GM12801 (cell line): ENCODE results near the gene AMFR.

ENCODE experiments used
- TF ChIP-seq, protein P1 (sequence below): IDR thresholded peaks from one replicate; pipeline ENCODE4 v1.5.1; 2011; ENCODE audit warnings: control low read depth; ENCODE audit not compliant: insufficient read length; ENCODE audit errors: extremely low read depth

The AMFR gene

DNA sequence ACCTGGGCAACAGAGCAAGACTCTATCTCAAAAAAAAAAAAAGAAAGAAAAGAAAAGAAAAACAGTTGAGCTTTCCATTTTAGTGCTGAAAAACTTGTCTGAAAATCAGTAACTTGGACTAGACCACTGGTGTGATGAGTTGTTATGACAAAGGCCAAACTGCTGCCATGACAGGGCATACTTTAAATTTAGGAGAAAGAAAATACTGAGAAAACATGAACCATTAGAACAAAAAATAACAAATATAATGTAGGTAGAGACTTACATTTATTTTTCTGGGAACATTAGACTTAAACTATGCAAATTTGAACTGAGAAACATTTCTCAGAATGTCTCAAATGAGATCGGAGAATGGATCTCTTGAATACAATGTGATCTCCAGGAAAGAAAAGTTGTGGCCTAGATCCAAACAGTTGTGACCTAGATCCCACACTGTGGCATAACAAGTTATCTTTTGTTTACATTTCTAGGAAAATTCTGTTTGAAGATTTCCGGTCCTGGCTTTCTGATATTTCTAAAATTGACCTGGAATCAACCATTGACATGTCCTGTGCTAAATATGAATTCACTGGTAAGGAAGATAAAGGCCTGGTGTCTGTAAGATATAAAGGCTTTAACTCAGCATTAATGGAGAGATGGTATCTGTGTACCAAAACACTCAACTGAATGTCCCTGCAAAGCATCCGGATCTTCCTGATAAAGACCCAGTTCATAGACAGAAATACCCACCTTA, 36.9 kb upstream of the AMFR start:
- TF ChIP-seq, protein P1, sequence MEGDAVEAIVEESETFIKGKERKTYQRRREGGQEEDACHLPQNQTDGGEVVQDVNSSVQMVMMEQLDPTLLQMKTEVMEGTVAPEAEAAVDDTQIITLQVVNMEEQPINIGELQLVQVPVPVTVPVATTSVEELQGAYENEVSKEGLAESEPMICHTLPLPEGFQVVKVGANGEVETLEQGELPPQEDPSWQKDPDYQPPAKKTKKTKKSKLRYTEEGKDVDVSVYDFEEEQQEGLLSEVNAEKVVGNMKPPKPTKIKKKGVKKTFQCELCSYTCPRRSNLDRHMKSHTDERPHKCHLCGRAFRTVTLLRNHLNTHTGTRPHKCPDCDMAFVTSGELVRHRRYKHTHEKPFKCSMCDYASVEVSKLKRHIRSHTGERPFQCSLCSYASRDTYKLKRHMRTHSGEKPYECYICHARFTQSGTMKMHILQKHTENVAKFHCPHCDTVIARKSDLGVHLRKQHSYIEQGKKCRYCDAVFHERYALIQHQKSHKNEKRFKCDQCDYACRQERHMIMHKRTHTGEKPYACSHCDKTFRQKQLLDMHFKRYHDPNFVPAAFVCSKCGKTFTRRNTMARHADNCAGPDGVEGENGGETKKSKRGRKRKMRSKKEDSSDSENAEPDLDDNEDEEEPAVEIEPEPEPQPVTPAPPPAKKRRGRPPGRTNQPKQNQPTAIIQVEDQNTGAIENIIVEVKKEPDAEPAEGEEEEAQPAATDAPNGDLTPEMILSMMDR: no peak

DNA sequence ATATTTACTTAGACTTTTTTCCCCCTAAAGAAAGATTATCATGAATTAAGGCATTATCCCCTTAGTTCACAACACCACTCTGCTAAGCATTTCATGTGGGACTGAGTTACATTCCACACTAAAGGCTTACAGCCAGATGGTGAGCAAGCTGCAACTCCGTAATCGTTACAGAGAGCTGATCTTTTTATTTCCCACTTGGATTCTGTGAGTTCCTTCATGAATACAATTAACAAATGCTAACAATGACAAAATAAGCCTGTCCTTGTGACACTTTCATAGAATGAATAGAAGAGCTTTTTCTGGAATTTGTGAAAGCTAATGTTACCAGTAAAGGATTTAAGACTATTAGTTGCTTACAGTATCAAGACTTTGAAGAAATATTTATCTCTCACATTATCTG, 34.8 kb upstream of the AMFR start:
- TF ChIP-seq, protein P1: no peak

DNA sequence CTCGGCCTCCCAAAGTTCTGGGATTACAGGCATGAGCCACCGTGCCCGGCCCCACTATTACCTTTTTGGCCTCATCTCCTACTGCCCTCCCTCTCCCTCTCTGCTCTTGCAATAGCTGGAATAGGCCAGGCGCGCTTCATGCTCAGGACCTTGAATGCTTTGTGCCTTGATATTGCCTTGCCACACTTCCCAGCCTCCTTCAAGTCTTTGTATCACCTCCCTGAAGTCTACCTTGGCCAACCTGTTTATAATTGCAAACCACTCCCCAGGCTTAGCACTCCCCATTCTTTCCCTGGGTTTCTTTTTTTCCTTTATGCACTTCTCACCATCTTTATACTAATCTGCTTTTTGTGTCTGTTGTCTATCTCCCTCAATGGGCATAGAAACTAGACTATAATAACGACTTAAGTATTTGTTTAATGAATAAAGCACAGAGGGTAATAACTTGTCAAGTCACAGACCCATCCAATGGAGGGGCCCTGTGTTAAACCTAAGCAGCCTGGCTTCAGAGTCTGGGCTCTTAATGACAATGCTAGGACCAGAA, 32.7 kb upstream of the AMFR start:
- TF ChIP-seq, protein P1: no peak

DNA sequence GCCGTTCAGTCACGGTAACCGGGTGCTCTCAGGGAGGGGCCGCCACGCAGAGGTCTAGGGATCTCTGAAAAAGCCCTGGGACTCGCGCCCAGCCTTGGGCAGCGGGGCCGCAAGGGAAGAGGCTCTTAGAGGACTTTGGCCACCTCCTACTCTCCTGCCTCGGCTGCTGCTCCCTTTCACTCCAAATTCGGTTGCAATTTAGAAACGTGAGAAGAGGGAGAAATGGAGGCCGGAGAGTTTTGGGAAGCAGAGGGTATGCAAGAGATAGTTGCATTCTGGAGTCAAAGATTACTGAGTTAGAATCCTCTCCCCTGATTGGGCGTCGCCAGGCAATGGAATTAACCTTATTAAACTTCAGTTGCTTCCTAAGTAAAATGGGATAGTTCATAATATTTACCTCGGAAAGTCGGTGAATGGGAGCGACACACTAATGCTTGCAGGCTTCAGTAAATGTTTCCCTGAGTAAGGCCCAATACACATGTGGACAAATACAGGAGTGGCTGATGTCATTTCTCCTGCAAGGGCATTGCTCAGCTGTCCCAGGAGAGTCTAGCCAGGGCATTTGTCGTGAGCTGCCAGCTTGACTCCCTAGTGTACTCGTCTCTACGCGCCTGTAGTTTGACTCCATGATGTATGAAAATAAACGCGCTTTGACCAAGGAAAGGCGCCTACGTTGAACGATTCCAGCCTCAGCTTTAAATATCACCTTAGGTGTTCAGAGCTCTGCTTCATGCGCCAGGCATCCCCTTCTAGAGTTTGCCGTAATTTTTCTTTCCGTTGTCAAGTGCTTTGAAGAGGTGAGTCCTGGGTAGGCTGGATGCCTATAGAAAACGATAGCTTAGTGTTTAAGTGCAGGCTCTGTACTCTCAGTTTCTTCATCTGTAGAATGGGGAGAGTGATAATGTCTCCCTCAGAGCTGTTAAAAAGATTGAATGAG, 26.7 kb upstream of the AMFR start:
- TF ChIP-seq, protein P1: no peak

DNA sequence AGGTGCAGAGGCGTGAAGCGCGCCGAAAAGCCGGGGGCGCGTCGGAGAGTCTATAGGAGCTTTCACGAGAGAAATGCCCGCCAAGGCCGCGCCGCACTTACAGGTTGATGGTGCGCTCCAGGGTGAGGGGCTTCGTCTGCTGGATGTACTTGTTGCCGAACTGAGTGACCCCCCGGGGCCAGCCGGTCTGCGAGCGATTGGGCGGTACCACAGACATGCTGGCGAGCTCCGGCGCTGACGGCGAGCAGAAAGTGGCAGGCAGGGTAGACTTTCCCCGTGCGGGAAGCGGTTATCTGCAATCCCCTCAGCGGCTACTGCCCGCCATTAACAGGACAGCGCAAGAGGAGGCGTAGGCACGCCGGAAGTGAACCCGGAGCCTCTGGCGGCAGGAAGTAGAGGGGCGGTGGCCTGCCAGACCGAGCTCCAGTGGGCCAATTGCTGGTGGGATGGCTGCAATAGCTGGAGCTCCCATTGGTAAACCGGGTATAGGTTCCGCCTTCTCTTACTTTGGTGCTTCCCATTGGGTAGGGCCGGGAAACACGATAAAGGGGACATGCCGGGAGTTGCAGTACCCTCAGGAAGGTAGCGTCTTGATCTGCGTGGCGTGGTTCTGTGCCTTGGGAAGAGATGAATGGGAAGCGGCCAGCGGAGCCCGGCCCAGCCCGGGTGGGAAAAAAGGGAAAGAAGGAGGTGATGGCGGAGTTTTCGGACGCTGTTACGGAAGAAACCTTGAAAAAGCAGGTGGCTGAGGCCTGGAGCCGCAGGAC, 25.8 kb upstream of the AMFR start, which contains the start of the genes NUDT21 and OGFOD1:
TSS of gene NUDT21 (minus strand) at position 347 of the 767 bp plus-strand sequence. CDS start at position 217, 130 bp downstream.
TSS of gene OGFOD1 (plus strand) at position 569 of the 767 bp plus-strand sequence. CDS start at position 628, 59 bp downstream.
- TF ChIP-seq, protein P1: no peak

DNA sequence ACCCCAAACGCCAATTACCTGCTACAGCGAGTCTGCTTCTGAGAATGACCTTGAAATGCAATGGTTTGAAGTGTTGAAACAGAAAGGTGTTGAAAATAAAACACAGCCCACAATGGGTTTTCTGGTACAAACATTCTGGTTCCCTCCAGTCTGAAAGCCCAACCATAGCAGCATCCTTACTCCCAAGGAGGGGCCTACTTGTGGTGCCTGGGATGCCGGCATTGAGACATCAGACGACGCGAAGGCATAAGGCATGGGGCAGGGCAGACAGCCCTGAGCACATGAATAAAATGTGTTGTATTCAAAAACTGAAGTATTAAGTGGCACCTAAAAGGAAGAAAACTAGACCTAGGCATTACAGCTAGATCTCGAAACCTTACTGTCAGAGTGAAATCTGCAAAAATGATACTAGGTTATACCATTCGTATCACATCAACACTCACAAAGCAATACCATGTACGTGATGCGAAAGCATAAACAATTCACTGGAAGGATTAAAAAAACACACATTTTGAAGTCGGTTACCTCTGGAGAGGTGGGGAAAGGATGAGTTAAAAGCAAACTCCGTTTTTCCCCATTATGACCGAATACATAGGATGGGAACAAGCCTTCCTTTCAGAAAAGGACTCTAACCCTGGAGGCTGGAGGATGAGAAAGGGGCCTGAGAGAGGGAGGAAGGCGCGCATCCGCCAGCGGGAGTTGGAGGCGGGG, 25.1 kb upstream of the AMFR start:
- TF ChIP-seq, protein P1: no peak
